Measurements from ENCODE around the gene ZNF331. TPM values are rescaled to one million over a fixed set of nuclear protein-coding genes. Genes with fewer than 3 reads are reported as not detected.

ZNF331 gene
- total and polyA plus RNA-seq, 2 of the 4 experiments (the other 2 are of a cell fraction): 6.6 to 11.1 TPM

- ChIA-PET CTCF (no interaction called here), POLR2A (ENCODE audit: unreplicated experiment) (no interaction called here)
- no peak overlapping the region for H2BK5ac ChIP-seq (ENCODE audit: low read depth, low read length, poor library complexity, severe bottlenecking)
- in situ Hi-C loops (cut with MboI; ENCODE audit: low sequenced_read_pairs) (no loop called here), intact Hi-C loops (cut with micrococcal nuclease) (no loop called here), dilution Hi-C loops (cut with HindIII; ENCODE audit: low sequenced_read_pairs, unreplicated experiment) (no loop called here)
- H3K56ac ChIP-seq (ENCODE audit: extremely low read depth, insufficient read depth, low read length): no peak overlapping the region
- H3K18ac ChIP-seq (ENCODE audit: low read depth, low read length): no peak overlapping the region
- no peak overlapping the region for H2BK20ac ChIP-seq (ENCODE audit: low read depth, low read length)
- no CpG with 5 or more reads among the region's 14 CpGs for WGBS, 2 experiments (ENCODE audit: extremely low coverage in 2 of 2, insufficient read length in 1 of 2)
- DNase-seq (no peak), ATAC-seq (ENCODE audit: low read depth) (no peak)
- no peak overlapping the region for H3K23ac ChIP-seq (ENCODE audit: low read depth, low read length)
- H3K27me3 ChIP-seq (ENCODE audit: control insufficient read depth, insufficient read depth, low read length): no peaks in the 10 kb centered on the region
- H3K4me1 ChIP-seq (ENCODE audit: control insufficient read depth, insufficient read depth, low read length): no peaks in the 10 kb centered on the region
- BruUV-seq (replicated peaks): no TSS peak
- no peak overlapping the region for H3K27ac ChIP-seq (ENCODE audit: insufficient read depth, low read length)
- H2AFZ ChIP-seq (replicated peaks; ENCODE audit: low read length, poor library complexity): no peak overlapping the region
- H4K91ac ChIP-seq (ENCODE audit: insufficient read depth, low read depth, low read length): no peak overlapping the region
- TF ChIP-seq CEBPB (IDR thresholded peaks at IDR 0.05; ENCODE audit: low read depth, low read length) (no peak), BHLHE40 (IDR thresholded peaks at IDR 0.05; ENCODE audit: low read depth, low read length) (no peak), SMC3 (IDR thresholded peaks at IDR 0.05; ENCODE audit: low read depth, low read length) (no peak), MAZ (IDR thresholded peaks at IDR 0.05; ENCODE audit: borderline replicate concordance, low read depth, low read length) (no peak), MXI1 (IDR thresholded peaks at IDR 0.05; ENCODE audit: borderline replicate concordance, low read depth, low read length) (no peak), NFE2L2 (IDR thresholded peaks at IDR 0.05; ENCODE audit: low read depth, low read length) (no peak), ELK1 (IDR thresholded peaks at IDR 0.05; ENCODE audit: borderline replicate concordance, low read depth, low read length) (no peak), RFX5 (IDR thresholded peaks at IDR 0.05; ENCODE audit: low read depth, low read length) (no peak), RCOR1 (IDR thresholded peaks at IDR 0.05; ENCODE audit: insufficient replicate concordance, low read length) (no peak), RAD21 (IDR thresholded peaks at IDR 0.05; ENCODE audit: low read length) (no peak), MAFK (IDR thresholded peaks at IDR 0.05; ENCODE audit: low read depth, low read length) (no peak), FOS (IDR thresholded peaks at IDR 0.05; ENCODE audit: low read depth, low read length) (no peak), POLR2A (IDR thresholded peaks at IDR 0.05; ENCODE audit: low read depth, low read length) (no peak), CHD1 (IDR thresholded peaks at IDR 0.05; ENCODE audit: low read depth, low read length) (no peak), CTCF (conservative IDR thresholded peaks at IDR 0.05; ENCODE audit: low read depth, low read length) (no peak), USF2 (IDR thresholded peaks at IDR 0.05; ENCODE audit: low read depth, low read length) (no peak)
- H4K8ac ChIP-seq (ENCODE audit: low read depth in 2 of 2, low read length in 2 of 2): no peak overlapping the region
- H2AK5ac ChIP-seq (ENCODE audit: low read depth, low read length): no peak overlapping the region
- no peak overlapping the region for H3K14ac ChIP-seq (replicated peaks; ENCODE audit: low read depth, low read length)
- H3K36me3 ChIP-seq (ENCODE audit: control insufficient read depth, insufficient read depth, low read length): no peaks in the 10 kb centered on the region
- H3K9me3 ChIP-seq (ENCODE audit: control insufficient read depth, insufficient read depth, low read length): peaks cover 18% of the 10 kb centered on the region
- H2BK15ac ChIP-seq (ENCODE audit: low read depth, low read length): no peak overlapping the region
- H4K20me1 ChIP-seq (ENCODE audit: insufficient read depth, low read length): no peaks in the 10 kb centered on the region
- H3K4me2 ChIP-seq (ENCODE audit: low read depth, low read length): no peak overlapping the region
- H2AK9ac ChIP-seq (replicated peaks; ENCODE audit: low read depth, low read length, poor library complexity): no peak overlapping the region
- no peak overlapping the region for H3K4ac ChIP-seq (ENCODE audit: low read depth, low read length)
- no peaks in the 10 kb centered on the region for H3K79me1 ChIP-seq (ENCODE audit: low read depth in 1 of 2, low read length in 2 of 2)
- H3K9ac ChIP-seq (ENCODE audit: low read depth, low read length): no peak overlapping the region
- H3K9me1 ChIP-seq (ENCODE audit: insufficient read depth, low read length): no peaks in the 10 kb centered on the region
- no peak overlapping the region for H3K4me3 ChIP-seq (ENCODE audit: insufficient read depth, low read depth, low read length)
- H2BK120ac ChIP-seq (ENCODE audit: low read depth, low read length): no peak overlapping the region
- H4K5ac ChIP-seq (ENCODE audit: low read depth, low read length): no peak overlapping the region
These were observed 75.0 kb downstream of the ZNF331 start for GRCh38 chr19:53612762-53613526.

All from IMR-90 (cell line).